ENCODE results near the gene NYNRIN.

- TF ChIP-seq, protein P1, sequence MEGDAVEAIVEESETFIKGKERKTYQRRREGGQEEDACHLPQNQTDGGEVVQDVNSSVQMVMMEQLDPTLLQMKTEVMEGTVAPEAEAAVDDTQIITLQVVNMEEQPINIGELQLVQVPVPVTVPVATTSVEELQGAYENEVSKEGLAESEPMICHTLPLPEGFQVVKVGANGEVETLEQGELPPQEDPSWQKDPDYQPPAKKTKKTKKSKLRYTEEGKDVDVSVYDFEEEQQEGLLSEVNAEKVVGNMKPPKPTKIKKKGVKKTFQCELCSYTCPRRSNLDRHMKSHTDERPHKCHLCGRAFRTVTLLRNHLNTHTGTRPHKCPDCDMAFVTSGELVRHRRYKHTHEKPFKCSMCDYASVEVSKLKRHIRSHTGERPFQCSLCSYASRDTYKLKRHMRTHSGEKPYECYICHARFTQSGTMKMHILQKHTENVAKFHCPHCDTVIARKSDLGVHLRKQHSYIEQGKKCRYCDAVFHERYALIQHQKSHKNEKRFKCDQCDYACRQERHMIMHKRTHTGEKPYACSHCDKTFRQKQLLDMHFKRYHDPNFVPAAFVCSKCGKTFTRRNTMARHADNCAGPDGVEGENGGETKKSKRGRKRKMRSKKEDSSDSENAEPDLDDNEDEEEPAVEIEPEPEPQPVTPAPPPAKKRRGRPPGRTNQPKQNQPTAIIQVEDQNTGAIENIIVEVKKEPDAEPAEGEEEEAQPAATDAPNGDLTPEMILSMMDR (IDR thresholded peaks at IDR 0.05; ENCODE audit: low read length): no peak
- no peak for TF ChIP-seq EZH2 (IDR thresholded peaks at IDR 0.05; ENCODE audit: borderline replicate concordance, low read length)
Observed at GRCh38 chr14:24366721-24367513, 31.9 kb upstream of the NYNRIN start.
